Measurements from ENCODE around the gene TKT. TPM values are rescaled to one million over a fixed set of nuclear protein-coding genes. Genes with fewer than 3 reads are reported as not detected.

TKT gene
- total RNA-seq, 1 experiment from 2014 or later: 864 TPM

DNA sequence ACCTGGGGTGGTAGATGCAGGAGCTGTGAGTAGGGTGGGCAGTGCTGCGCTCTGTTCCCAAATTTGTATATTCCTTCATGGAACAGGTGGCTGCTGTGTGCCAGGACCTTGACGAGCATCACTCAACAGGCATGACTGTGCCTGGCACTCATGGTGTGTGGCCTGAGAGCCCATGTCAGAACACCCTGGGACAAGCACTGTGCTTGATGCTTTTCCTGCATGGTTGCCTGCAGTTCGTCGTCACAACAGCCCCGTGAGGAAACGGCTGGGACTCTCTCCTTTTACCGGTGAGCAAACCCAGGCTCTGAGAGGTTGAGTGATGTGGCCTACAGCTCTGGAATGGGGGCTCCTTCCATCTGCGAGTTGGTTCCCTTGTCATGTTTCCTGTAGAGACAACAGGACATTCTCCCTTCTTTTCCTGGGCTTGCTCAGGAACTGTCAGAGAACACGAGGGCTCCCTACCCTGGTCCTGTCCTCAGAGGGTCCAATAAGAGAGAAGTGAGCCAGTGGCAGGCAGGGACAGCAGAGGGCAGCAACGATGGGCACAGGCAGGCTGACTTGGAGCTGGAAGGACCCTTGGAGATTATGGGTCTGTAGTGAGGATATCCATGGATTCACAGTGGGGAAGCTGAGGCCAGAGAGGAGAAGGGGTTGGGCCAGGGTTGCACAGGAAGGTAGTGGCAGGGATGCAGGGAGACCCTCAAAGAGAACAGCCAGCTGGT lies 57.4 kb downstream of the TKT start:
- no peak for DNase-seq (ENCODE audit: low spot score)

DNA sequence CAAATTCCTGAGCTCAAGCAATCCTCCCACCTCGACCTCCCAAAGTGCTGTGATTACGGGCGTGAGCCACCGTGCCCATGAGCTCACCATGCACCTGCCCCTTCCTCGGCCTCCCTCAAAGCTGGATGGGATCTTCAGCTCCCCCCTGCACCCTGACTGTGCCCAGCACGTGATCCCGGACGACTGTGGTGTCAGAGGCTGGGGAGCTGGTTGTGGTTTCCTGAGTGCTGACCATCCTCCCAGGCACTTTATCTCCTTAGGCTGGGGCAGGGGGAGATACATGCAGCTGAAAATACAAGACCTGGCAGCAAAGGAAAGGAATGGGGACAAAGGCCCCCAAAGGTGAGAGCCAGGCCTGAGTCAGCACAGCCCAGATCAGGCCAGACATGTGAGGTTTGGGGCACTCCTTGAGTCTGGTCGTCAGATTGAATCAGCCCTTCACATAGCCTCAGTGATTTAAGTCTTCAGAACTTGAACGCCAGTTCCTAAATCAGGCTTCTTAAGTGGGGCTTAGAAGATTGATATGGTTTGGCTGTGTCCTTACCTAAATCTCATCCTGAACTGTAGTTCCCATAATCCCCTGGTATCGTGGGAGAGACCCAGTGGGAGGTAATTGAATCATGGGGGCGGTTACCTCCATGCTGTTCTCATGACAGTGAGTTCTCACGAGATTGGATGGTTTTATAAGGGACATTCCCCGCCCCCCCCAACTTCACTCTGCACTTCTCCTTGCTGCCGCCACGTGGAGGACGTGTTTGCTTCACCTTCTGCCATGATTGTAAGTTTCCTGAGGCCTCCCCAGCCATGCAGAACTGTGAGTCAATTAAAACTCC lies 59.0 kb downstream of the TKT start:
- DNase-seq (ENCODE audit: low spot score): peak; percentile 60

GRCh38 chr3:53195602-53196574 lies 59.9 kb downstream of the TKT start:
- peak; percentile 47 for DNase-seq (ENCODE audit: low spot score)

DNA sequence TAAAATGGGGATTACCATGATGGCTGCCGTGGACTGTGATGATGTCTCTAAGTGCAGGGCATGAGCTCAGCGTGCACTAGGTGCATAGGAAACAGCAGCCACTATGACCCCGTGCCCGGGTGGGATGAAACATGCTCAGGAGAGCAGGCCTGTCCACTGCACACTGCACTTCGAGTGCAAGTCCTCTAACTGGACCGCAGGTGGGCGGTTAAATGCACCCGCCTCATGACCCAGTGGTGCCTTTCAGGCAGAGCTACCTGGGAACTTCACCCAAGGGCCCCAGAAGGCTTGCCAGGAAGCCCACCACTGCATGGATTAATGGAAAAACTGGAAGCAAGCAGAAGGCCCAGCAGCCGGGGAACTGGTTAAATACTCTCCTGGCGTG lies 60.8 kb downstream of the TKT start:
- no peak for DNase-seq (ENCODE audit: low spot score)

DNA sequence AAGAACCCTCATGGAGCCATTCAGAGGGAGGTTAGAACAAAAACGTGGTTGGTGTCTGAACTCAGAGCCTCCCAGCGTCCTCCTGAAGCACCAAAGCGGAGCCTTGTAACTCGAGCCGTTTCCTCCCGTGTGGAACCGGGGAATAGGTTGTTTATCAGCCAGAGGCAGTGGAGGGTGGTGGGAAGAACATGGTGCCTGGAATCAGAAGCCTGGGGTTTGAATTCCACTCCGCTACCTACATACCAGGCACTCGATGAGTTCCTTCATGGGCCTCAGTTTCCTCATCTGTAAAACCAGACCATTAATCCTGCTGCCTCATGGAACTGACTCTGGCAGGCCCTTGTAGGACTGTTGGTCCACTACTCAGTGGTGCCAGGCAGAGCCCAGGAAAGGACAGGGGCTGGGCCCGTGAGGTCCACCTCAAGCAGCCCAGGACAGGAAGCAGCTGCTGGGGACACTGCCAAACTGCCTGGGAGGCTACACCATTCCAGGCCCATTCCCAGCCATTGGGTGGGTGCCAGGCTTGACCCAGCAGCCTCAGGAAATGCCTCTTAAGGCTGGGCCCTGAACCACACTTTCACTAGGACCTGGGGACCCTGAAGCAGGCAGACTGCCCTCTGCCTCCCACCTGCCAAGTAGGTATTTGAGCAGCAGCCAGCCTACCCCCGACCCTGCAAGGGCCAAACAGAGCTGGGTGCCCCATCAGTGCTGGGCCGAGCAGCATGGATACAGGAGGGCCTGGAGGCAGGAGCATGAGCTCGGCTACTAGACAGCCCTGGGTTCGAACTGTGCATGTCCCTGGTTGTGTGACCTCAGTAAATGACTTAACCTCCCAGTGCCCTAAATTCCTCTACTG lies 61.4 kb downstream of the TKT start:
- DNase-seq (ENCODE audit: low spot score): no peak

DNA sequence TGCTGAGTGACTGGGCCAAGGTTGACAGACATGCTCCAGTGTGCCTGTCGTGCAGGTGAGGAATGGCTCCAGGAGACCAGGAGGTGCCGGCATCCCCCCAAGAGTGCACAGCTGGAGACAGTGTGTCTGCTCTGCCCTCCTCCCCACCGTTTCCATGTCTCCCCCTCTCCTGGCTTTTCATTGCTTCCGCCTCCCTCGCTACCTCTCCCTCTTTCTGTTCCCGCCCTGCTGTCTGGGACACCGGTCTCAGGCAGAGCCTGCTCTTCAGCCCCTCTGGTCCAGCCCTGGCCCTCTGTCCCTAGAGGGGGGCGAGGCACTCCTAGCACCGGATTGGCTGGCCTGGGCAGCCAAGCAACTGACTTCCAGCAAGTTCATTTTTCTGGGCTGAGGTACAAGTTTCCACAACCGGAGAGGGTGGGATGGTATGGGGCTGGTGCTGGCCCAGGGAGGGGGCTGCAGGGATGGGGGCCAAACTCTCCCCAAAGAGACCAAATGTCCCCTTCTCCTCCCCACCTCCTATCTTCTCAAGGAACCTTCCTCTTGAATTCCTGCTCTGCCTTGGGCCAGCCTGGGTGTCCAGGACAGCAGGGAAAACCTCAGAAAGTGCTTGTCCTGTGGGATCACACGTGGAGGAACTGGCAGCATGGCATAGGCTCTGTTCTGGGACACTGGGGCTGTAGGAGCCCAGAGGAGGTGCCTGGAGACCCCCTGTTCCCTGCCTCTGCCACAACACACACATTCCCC lies 62.2 kb downstream of the TKT start:
- no peak for DNase-seq (ENCODE audit: low spot score)

GRCh38 chr3:53192608-53193007 lies 63.2 kb downstream of the TKT start:
- no peak for DNase-seq (ENCODE audit: low spot score)

- no peak for DNase-seq (ENCODE audit: low spot score)
Observed at GRCh38 chr3:53191836-53192480, 63.9 kb downstream of the TKT start.

GRCh38 chr3:53190659-53191058 lies 65.2 kb downstream of the TKT start:
- no peak for DNase-seq (ENCODE audit: low spot score)

DNA sequence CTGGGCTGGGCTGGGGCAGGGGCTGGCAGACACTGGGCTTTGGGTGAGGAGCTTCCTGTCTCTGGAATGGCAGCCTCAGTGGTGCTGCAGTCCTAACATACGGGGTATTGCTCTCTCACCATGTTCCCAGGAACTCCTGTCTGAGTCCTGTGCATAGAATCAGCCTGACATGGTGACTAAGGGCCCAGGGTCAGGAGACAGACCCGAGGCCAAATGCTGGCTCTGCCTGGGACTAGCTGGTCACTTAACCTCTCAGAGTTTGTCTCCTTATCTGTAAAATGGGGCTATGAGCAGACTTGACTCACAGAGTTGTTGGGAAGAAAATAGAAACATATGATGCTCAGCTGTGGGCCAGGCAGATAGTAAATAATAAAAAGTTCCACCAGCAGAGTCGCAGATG lies 66.5 kb downstream of the TKT start:
- DNase-seq (ENCODE audit: low spot score): no peak

- DNase-seq (ENCODE audit: low spot score): no peak
Observed at GRCh38 chr3:53188720-53189119, 67.1 kb downstream of the TKT start.

GRCh38 chr3:53188136-53188685 lies 67.6 kb downstream of the TKT start:
- DNase-seq (ENCODE audit: low spot score): no peak

- no peak for DNase-seq (ENCODE audit: low spot score)
Observed at GRCh38 chr3:53187430-53187829, 68.4 kb downstream of the TKT start.

- no peak for DNase-seq (ENCODE audit: low spot score)
Observed at GRCh38 chr3:53186726-53187125, 69.1 kb downstream of the TKT start.

DNA sequence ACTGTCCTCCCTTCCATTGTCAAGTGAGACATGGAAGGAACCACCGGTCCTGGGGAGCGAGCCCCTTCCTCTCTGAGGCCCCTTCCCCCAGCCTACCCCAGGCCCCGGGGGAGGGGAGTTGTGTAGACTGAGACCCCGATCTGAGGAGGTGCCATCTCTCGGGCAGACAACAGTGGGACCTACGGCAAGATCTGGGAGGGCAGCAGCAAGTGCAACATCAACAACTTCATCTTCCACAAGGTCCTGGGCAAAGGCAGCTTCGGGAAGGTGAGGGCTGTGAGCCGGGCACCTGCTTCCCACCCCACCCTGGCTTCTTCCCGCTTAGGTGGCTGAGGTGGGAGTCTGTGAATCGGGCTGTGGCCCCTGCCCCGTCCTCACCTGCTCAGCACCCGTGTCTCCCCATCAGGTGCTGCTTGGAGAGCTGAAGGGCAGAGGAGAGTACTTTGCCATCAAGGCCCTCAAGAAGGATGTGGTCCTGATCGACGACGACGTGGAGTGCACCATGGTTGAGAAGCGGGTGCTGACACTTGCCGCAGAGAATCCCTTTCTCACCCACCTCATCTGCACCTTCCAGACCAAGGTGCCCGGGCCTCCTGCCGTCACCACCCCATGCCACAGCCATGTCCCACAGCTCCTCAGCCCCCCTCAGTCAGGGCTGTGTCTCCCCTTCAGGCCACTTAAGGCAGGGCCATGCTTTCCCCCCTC lies 69.9 kb downstream of the TKT start:
- DNase-seq (ENCODE audit: low spot score): no peak

DNA sequence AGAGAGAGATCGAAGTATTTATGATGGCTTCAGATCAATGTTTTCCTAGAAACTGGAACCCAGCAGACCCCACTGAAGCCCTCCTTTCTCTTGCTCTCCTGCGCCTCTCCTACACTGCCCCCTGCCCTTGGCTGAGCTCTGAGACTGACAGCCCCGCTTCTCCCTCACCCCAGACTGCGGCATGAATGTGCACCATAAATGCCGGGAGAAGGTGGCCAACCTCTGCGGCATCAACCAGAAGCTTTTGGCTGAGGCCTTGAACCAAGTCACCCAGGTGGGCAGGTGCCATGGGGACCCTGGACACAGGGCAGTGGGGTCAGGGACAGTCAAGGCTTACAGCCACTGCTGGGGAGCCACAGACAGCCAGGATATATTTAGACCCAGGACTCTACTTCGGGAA lies 71.1 kb downstream of the TKT start:
- DNase-seq (ENCODE audit: low spot score): no peak

DNA sequence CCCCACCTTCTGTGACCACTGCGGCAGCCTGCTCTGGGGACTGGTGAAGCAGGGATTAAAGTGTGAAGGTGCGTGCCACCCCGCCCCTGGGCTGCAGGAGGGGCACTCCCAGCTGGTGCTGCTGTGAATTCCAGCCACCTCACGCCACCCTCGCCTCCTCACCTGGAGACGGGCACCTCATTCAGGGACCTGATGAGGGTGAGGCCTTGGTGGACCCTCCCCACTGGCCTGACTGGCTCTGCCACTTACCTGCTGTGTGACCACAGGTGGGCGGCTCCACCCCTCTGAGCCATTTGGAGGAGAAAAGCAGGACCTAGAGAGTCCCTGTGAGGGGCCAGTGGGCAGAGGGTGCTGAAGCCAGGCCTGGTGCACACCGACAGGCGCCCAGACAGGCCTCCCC lies 72.3 kb downstream of the TKT start:
- DNase-seq (ENCODE audit: low spot score): no peak

DNA sequence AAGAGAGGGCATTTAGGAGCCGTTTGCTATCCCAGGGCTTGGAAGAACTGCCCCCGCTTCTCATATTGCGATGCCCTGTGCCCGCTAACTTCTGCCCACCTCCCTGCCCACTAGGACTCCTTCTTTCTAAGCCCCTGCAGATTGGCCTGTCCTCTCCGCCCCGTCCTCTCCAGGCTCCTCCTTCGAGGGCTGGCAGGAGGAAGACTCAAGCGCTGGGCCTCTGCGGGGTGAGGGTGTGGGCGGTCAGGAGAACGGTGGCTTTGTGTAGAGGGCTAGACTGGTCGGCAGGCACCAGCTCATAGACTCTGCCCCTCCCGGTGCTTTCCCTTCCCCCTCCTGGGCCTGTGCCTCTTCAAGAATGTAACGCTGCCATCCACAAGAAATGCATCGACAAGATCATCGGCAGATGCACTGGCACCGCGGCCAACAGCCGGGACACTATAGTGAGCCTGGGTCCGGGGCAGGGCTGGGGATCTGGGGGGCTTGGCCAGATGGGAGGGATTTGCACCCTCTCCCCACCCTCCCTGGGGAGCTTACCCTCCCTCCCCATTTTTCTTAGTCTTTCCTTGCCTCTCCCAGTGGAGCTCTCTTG lies 73.0 kb downstream of the TKT start:
- no peak for DNase-seq (ENCODE audit: low spot score)
